H1 (cell line): ENCODE results near the gene ZFYVE19. TPM values are rescaled to one million over a fixed set of nuclear protein-coding genes. Genes with fewer than 3 reads are reported as not detected.

Experiments used
- ATF3 ChIP-seq: IDR thresholded peaks from 2 replicates; pipeline ENCODE4 v1.6.1; 2011; ENCODE audit warnings: low read depth, mild to moderate bottlenecking, low read length; ENCODE audit not compliant: insufficient read depth
- CHD7 ChIP-seq: fragments of 300-600 bp; sonication (generic); IDR thresholded peaks from 2 replicates; pipeline ENCODE4 v1.7.1; 2012; ENCODE audit warnings: low read length, moderate library complexity, mild to moderate bottlenecking, inconsistent platforms; ENCODE audit not compliant: insufficient replicate concordance
- HDAC2 ChIP-seq, 2 experiments: fragments of 300-600 bp in 1 of 2; sonication (generic) in 1 of 2; IDR thresholded peaks; 2 replicates each; pipeline ENCODE4 v1.6.1; 2011 to 2012; ENCODE audit warnings: low read depth in 2 of 2, low read length in 2 of 2, mild to moderate bottlenecking in 2 of 2, moderate library complexity in 2 of 2, borderline replicate concordance in 1 of 2, inconsistent platforms in 1 of 2
- RNF2 ChIP-seq: fragments of 200-900, 300-1000 bp; sonication (generic); IDR thresholded peaks from 2 replicates; pipeline ENCODE4 v1.7.1; 2016; ENCODE audit warnings: borderline replicate concordance, low read depth, mild to moderate bottlenecking, antibody characterized with exemption, low read length; ENCODE audit not compliant: poor library complexity, severe bottlenecking; ENCODE audit errors: missing control alignments
- SP4 ChIP-seq: IDR thresholded peaks from 2 replicates; pipeline ENCODE4 v1.6.1; 2012; ENCODE audit warnings: low read length, inconsistent platforms
- SRF ChIP-seq: IDR thresholded peaks from 2 replicates; pipeline ENCODE4 v1.6.1; 2011; ENCODE audit warnings: mild to moderate bottlenecking, low read depth, low read length, moderate library complexity
- SUZ12 ChIP-seq: fragments of 200-600 bp; sonication (generic); IDR thresholded peaks from 2 replicates; pipeline ENCODE4 v1.6.1; 2012; ENCODE audit warnings: mild to moderate bottlenecking, inconsistent platforms, low read length, moderate library complexity, mixed read lengths
- USF2 ChIP-seq: IDR thresholded peaks from 2 replicates; pipeline ENCODE4 v1.6.1; 2011; ENCODE audit warnings: low read length, improper control_type of control experiment
- polyA plus RNA-seq, 7 experiments: library from polyadenylated mRNA; depleted of rRNA in 3 of 7; stranded (reverse) in 5 of 7; unstranded in 2 of 7; fragments of >200 nt in 5 of 7; fragments of 200-250 nt in 2 of 7; gene quantifications; 1 replicate in 5 of 7; 2 replicates in 1 of 7; 4 replicates in 1 of 7; pipeline versions ENCODE4 v1.2.1 to v1.2.3, GENCODE V29; 2011 to 2013; ENCODE audit warnings: missing spikeins in 2 of 7, mixed read lengths in 2 of 7
- total RNA-seq: library from RNA; stranded (reverse); fragmentation: NEBNext Ultra II Directional; extraction: Animal tissue kit (Norgen Biotek cat#: 25700); gene quantifications from 2 replicates; pipeline ENCODE4 v1.2.1, GENCODE V29; 2021

Gene ZFYVE19
- total and polyA plus RNA-seq, 2 of the 8 experiments (the other 6 are each of a cell fraction or from before 2014, with no cell fraction given), result 11.2 to 21.8 TPM

GRCh38 chr15:40767838-40768500 is 38.9 kb upstream of the ZFYVE19 start (continued):
- no peak for TF ChIP-seq CHD7
- TF ChIP-seq USF2, result no peak
- no peak for TF ChIP-seq ATF3
- no peak for TF ChIP-seq RNF2
- TF ChIP-seq HDAC2 (IDR thresholded peaks at IDR 0.05; ENCODE audit: borderline replicate concordance in 1 of 2, low read depth in 2 of 2, low read length in 2 of 2), result no peak
- no peak for TF ChIP-seq SP4
- no peak for TF ChIP-seq SRF
- TF ChIP-seq SUZ12, result no peak
